Epithelial cell of esophagus (primary cell): ENCODE data around the gene PELI2.

Experiments used
- DNase-seq: peaks from one replicate; pipeline ENCODE4 v3.0.0; 2010; ENCODE audit warnings: low read depth
- H3K4me3 ChIP-seq: 2 replicates; pipeline ENCODE4 v1.5.1; 2011; ENCODE audit warnings: mild to moderate bottlenecking, low read length, control low read depth
- CTCF ChIP-seq: IDR thresholded peaks from 2 replicates; pipeline ENCODE4 v1.5.1; 2011; ENCODE audit warnings: low read depth, mild to moderate bottlenecking, low read length, control low read depth, inconsistent platforms; ENCODE audit not compliant: insufficient read depth; ENCODE audit errors: missing control alignments

Gene PELI2

GRCh38 chr14:56117765-56118610 lies at the start of gene PELI2:
Gene PELI2 (plus strand): TSS chr14:56118411. CDS start chr14:56118661, 250 bp downstream.
- peak within 1 kb of the TSS; percentile 56 for H3K4me3 ChIP-seq
- TF ChIP-seq CTCF, result no peak
- peak; percentile 27 for DNase-seq

DNA sequence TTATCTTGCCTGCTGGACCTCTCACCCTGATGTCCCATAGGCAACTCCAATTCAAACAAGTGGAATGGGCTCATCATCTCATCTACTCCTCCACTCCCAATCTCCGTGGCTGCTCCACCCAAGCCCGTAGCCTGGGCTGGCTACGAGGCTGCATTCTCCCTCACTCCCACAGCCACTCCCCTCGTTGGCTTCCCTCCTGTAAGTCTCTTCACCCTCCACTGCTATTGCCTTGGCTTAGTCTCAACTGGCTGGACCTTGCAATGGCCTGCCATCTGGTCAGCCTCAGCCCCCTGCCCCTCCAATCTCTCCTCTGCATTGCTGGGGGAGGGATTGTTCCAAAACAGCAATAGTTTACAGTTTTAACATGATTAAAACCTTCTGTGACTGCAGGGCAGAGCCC lies 44.4 kb upstream of the PELI2 start:
- DNase-seq, result no peak
- no peak overlapping the region for H3K4me3 ChIP-seq
- TF ChIP-seq CTCF, result no peak

- DNase-seq, result no peak
- no peak overlapping the region for H3K4me3 ChIP-seq
- no peak for TF ChIP-seq CTCF
Observed at GRCh38 chr14:56075301-56075700, 42.9 kb upstream of the PELI2 start.

- no peak for TF ChIP-seq CTCF
- DNase-seq, result no peak
- no peak overlapping the region for H3K4me3 ChIP-seq
Observed at GRCh38 chr14:56081139-56081538, 37.1 kb upstream of the PELI2 start.

DNA sequence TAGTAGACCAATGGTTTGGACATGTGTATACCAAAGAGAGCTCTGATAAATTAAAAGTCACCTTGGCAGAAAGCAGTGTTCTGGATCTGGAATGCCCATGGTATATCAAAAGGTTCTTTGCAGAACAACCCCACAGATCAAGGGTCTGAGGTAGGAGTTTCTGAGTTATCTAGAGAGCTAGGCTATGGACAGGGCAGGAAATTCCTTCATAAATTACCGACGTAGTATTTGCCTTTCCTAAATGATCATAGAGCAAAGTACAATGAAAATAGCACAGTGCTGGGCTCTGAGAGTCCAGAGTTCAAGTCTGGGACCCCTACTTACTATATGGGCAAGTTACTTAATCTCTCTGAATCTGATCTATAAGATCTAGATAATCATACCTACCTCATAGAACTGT lies 35.3 kb upstream of the PELI2 start:
- TF ChIP-seq CTCF, result no peak
- H3K4me3 ChIP-seq, result no peak overlapping the region
- DNase-seq, result no peak

- no peak for TF ChIP-seq CTCF
- H3K4me3 ChIP-seq, result no peak overlapping the region
- DNase-seq, result no peak
Observed at GRCh38 chr14:56085471-56085870, 32.7 kb upstream of the PELI2 start.

GRCh38 chr14:56087671-56088471 lies 30.3 kb upstream of the PELI2 start:
- no peak for DNase-seq
- no peak overlapping the region for H3K4me3 ChIP-seq
- TF ChIP-seq CTCF, result no peak
